Aorta (tissue), 4 donors: Measurements from ENCODE around the gene B3GNT2. TPM values are rescaled to one million over a fixed set of nuclear protein-coding genes. Genes with fewer than 3 reads are reported as not detected.

ENCODE experiments used
- microRNA-seq, 2 donors: library from miRNA; unstranded; fragments of <30 nt; microRNA quantifications; one replicate each; pipeline ENCODE4 v1.2.0, GENCODE V29; 2020
- polyA plus RNA-seq, 2 donors: library from polyadenylated mRNA; stranded (reverse); fragments of 200-250 nt; gene quantifications; one replicate each; pipeline ENCODE4 v1.2.3, GENCODE V29; 2013
- total RNA-seq, 2 donors: library from RNA; stranded (reverse); fragmentation: NEBNext Ultra II Directional; extraction: Animal tissue kit (Norgen Biotek cat#: 25700); gene quantifications; one replicate each; pipeline ENCODE4 v1.2.1, GENCODE V29; 2021
- donor health status: healthy with polysubstance abuse.
- donor health status: Bipolar disorder and iron deficiency.
- donor health status: DM: no; HTN: no; CAD: no.
- donor health status: DM: yes; HTN: yes; CAD: no.

B3GNT2 gene
- total and polyA plus RNA-seq, 4 donors: 16.4 to 29.1 (median 21.5) TPM

Small RNA genes within 50 kb of the gene (microRNA-seq; reads per million reads assigned to microRNA genes)
- 0 reads per million in 2 donors for gene MIR5192
